Caco-2 (cell line): Measurements from ENCODE around the gene SSX2IP. TPM values are rescaled to one million over a fixed set of nuclear protein-coding genes. Genes with fewer than 3 reads are reported as not detected.
A peak's percentile ranks its signal among the peaks of the same experiment; 100 is the strongest.
"Not testable (repeated sequence)": the region's sequence is repeated elsewhere in the genome, so short reads cannot be mapped to it uniquely, and the experiment has no call there.

Experiments used
- BruUV-seq: library from RNA; stranded (reverse); fragments of 400-500 nt; replicated peaks from 2 replicates; lab custom pipeline; 2021; lab: Mats Ljungman, UMichigan
- CTCF ChIA-PET: fragments of 300-600 bp; sonication (Branson Sonifier 250); formaldehyde crosslinking; loops from one replicate; lab custom pipeline; 2022; ENCODE audit warnings: antibody characterized with exemption; lab: Charles Lee
- POLR2A ChIA-PET: fragments of 300-600 bp; sonication (Branson Sonifier 250); formaldehyde crosslinking; loops from one replicate; lab custom pipeline; 2022; ENCODE audit warnings: antibody characterized with exemption; lab: Charles Lee
- DNase-seq, 2 experiments: peaks; one replicate each; pipeline versions ENCODE4 v3.0.0 to v3.0.0-alpha.2; 2020 to 2022
- H3K27me3 ChIP-seq: replicated peaks from 2 replicates; pipeline ENCODE4 v1.6.0; 2011; ENCODE audit warnings: low read length; ENCODE audit not compliant: control insufficient read depth, insufficient read depth
- H3K36me3 ChIP-seq: 2 replicates; pipeline ENCODE4 v1.5.1; 2011; ENCODE audit warnings: low read length; ENCODE audit not compliant: control insufficient read depth, insufficient read depth
- H3K4me1 ChIP-seq: fragments of 250-450 bp; sonication (Bioruptor Pico); 2 replicates; pipeline ENCODE4 v1.5.1; 2020; ENCODE audit warnings: mild to moderate bottlenecking
- H3K4me3 ChIP-seq: 2 replicates; pipeline ENCODE4 v1.5.1; 2011; ENCODE audit warnings: low read depth, mild to moderate bottlenecking, control low read depth, low read length
- H3K9me3 ChIP-seq: fragments of 250-450 bp; sonication (Bioruptor Pico); 2 replicates; pipeline ENCODE4 v1.5.1; 2020; ENCODE audit warnings: mild to moderate bottlenecking, moderate library complexity
- H3K27ac Mint-ChIP-seq: one replicate; pipeline ENCODE4 v1.8.0; 2022; ENCODE audit warnings: mixed read lengths; ENCODE audit not compliant: unreplicated experiment
- H3K27me3 Mint-ChIP-seq: one replicate; pipeline ENCODE4 v1.8.0; 2022; ENCODE audit warnings: mixed read lengths; ENCODE audit not compliant: insufficient read depth, unreplicated experiment
- H3K36me3 Mint-ChIP-seq: one replicate; pipeline ENCODE4 v1.8.0; 2022; ENCODE audit warnings: mild to moderate bottlenecking, mixed read lengths; ENCODE audit not compliant: insufficient read depth, unreplicated experiment
- H3K4me1 Mint-ChIP-seq: one replicate; pipeline ENCODE4 v1.8.0; 2022; ENCODE audit warnings: low read depth, mixed read lengths; ENCODE audit not compliant: unreplicated experiment
- H3K4me3 Mint-ChIP-seq: one replicate; pipeline ENCODE4 v1.8.0; 2022; ENCODE audit warnings: mild to moderate bottlenecking, moderate library complexity, mixed read lengths; ENCODE audit not compliant: unreplicated experiment
- H3K9me3 Mint-ChIP-seq: one replicate; pipeline ENCODE4 v1.8.0; 2022; ENCODE audit warnings: mixed read lengths; ENCODE audit not compliant: unreplicated experiment
- CTCF ChIP-seq, 2 experiments: fragments of 200-600 bp in 1 of 2; IDR thresholded peaks; 1 replicate in 1 of 2; 2 replicates in 1 of 2; pipeline versions ENCODE4 v1.5.1 to v1.8.0; 2011 to 2022; ENCODE audit warnings: antibody characterized with exemption in 1 of 2, control low read depth in 1 of 2, inconsistent platforms in 1 of 2, low read depth in 1 of 2, low read length in 1 of 2, mild to moderate bottlenecking in 1 of 2, moderate library complexity in 1 of 2; ENCODE audit not compliant: insufficient read depth in 1 of 2, severe bottlenecking in 1 of 2, unreplicated experiment in 1 of 2
- intact Hi-C: fragments of 100-400 bp; cut with micrococcal nuclease; formaldehyde crosslinking; loops from one replicate; pipeline ENCODE4 v1.10.0; 2022; ENCODE audit not compliant: unreplicated experiment
- total RNA-seq: library from RNA; stranded (reverse); gene quantifications from 2 replicates; pipeline ENCODE4 v1.2.3, GENCODE V29; 2022

The SSX2IP gene
- total RNA-seq, 1 experiment from 2014 or later = 15.3 TPM

GRCh38 chr1:84726593-84727499 lies 36.6 kb upstream of the SSX2IP start:
- no peaks in the 10 kb centered on the region for H3K36me3 Mint-ChIP-seq

GRCh38 chr1:84724128-84724860 lies 34.0 kb upstream of the SSX2IP start:
- peaks cover 25% of the 10 kb centered on the region for H3K4me1 ChIP-seq
- no peaks in the 10 kb centered on the region for H3K27me3 ChIP-seq
- Mint-ChIP-seq H3K36me3 (no peaks in the 10 kb centered on the region), H3K9me3 (no peaks in the 10 kb centered on the region), H3K4me1 (peaks cover 19% of the 10 kb centered on the region), H3K27me3 (no peaks in the 10 kb centered on the region), H3K4me3 (no peak overlapping the region), H3K27ac (no peak overlapping the region)
- DNase-seq = no peak
- H3K9me3 ChIP-seq = no peaks in the 10 kb centered on the region
- BruUV-seq = no TSS peak
- POLR2A ChIA-PET = no interaction called here
- no peaks in the 10 kb centered on the region for H3K36me3 ChIP-seq
- TF ChIP-seq CTCF (IDR thresholded peaks at IDR 0.05; ENCODE audit: insufficient read depth in 1 of 2, low read depth in 1 of 2, low read length in 1 of 2, severe bottlenecking in 1 of 2, unreplicated experiment in 1 of 2) = no peak
- intact Hi-C loops = no loop called here
- no peak overlapping the region for H3K4me3 ChIP-seq
- CTCF ChIA-PET = interaction anchor here (0.6 kb wide), 1 partner anchor 34 kb away, joined by 3 read pairs; no protein-coding TSS in a partner anchor

More at GRCh38 chr1:84726593-84727499, 36.6 kb upstream of the SSX2IP start:
- H3K27me3 Mint-ChIP-seq = peaks cover 5% of the 10 kb centered on the region
- Histone ChIP-seq H3K4me1 (peaks cover 7% of the 10 kb centered on the region), H3K4me3 (no peak overlapping the region), H3K9me3 (no peaks in the 10 kb centered on the region), H3K36me3 (no peaks in the 10 kb centered on the region), H3K27me3 (no peaks in the 10 kb centered on the region)
- no peak for DNase-seq
- no peak overlapping the region for H3K4me3 Mint-ChIP-seq
- H3K27ac Mint-ChIP-seq = no peak overlapping the region
- BruUV-seq = no TSS peak
- CTCF ChIA-PET = no interaction called here
- no peak for TF ChIP-seq CTCF (IDR thresholded peaks at IDR 0.05; ENCODE audit: insufficient read depth in 1 of 2, low read depth in 1 of 2, low read length in 1 of 2, severe bottlenecking in 1 of 2, unreplicated experiment in 1 of 2)
- no peaks in the 10 kb centered on the region for H3K9me3 Mint-ChIP-seq
- peaks cover 9% of the 10 kb centered on the region for H3K4me1 Mint-ChIP-seq
- POLR2A ChIA-PET = no interaction called here
- intact Hi-C loops = no loop called here

- intact Hi-C loops = no loop called here
Observed at GRCh38 chr1:84722794-84723193, 32.5 kb upstream of the SSX2IP start.

GRCh38 chr1:84721872-84722271 lies 31.6 kb upstream of the SSX2IP start:
- H3K4me3 Mint-ChIP-seq, intact Hi-C loops, H3K36me3 Mint-ChIP-seq, H3K36me3 ChIP-seq, POLR2A ChIA-PET, H3K27me3 Mint-ChIP-seq, BruUV-seq, H3K9me3 Mint-ChIP-seq, H3K4me3 ChIP-seq, CTCF ChIA-PET, DNase-seq, H3K9me3 ChIP-seq, H3K27me3 ChIP-seq: not testable (repeated sequence)
- Mint-ChIP-seq H3K4me1 (peaks cover 19% of the 10 kb centered on the region), H3K27ac (peak overlapping the region; percentile 12)
- peaks cover 25% of the 10 kb centered on the region for H3K4me1 ChIP-seq

More at GRCh38 chr1:84722794-84723193, 32.5 kb upstream of the SSX2IP start:
- CTCF ChIA-PET = no interaction called here
- BruUV-seq = no TSS peak
- POLR2A ChIA-PET = no interaction called here
- H3K27ac Mint-ChIP-seq = peak overlapping the region; percentile 12
- Histone ChIP-seq H3K9me3 (no peaks in the 10 kb centered on the region), H3K4me3 (no peak overlapping the region), H3K36me3 (no peaks in the 10 kb centered on the region), H3K4me1 (peaks cover 25% of the 10 kb centered on the region), H3K27me3 (no peaks in the 10 kb centered on the region)
- no peaks in the 10 kb centered on the region for H3K36me3 Mint-ChIP-seq
- no peaks in the 10 kb centered on the region for H3K9me3 Mint-ChIP-seq
- peaks cover 19% of the 10 kb centered on the region for H3K4me1 Mint-ChIP-seq
- H3K27me3 Mint-ChIP-seq = no peaks in the 10 kb centered on the region
- no peak for TF ChIP-seq CTCF (IDR thresholded peaks at IDR 0.05; ENCODE audit: insufficient read depth in 1 of 2, low read depth in 1 of 2, low read length in 1 of 2, severe bottlenecking in 1 of 2, unreplicated experiment in 1 of 2)
- no peak overlapping the region for H3K4me3 Mint-ChIP-seq
- no peak for DNase-seq
